Psoas muscle (tissue), 8 donors: ENCODE measurements around the gene PI4K2A. TPM values are rescaled to one million over a fixed set of nuclear protein-coding genes. Genes with fewer than 3 reads are reported as not detected.

Source experiments
- ATAC-seq, 4 donors: fragments of 200-7000 bp; cut with Tn5 transposase; one replicate each; pipeline ENCODE4 v1.9.1; 2020; ENCODE audit warnings: moderate library complexity in 3 of 4, mild to moderate bottlenecking in 2 of 4
- DNase-seq, 2 donors: peaks; one replicate each; pipeline ENCODE4 v3.0.0-alpha.2; 2020
- H3K27ac ChIP-seq: fragments of 200-600 bp; one replicate; pipeline ENCODE4 v1.8.0; 2022
- H3K27me3 ChIP-seq, 3 donors: fragments of 200-600 bp in 1 of 3; one replicate each; pipeline versions ENCODE4 v1.6.1 to v1.8.0; 2013 to 2022; ENCODE audit warnings: low read length in 2 of 3, mild to moderate bottlenecking in 2 of 3, moderate library complexity in 1 of 3; ENCODE audit not compliant: insufficient read depth in 3 of 3
- H3K36me3 ChIP-seq, 2 donors: fragments of 200-600 bp in 1 of 2; one replicate each; pipeline versions ENCODE4 v1.6.1 to v1.8.0; 2013 to 2022; ENCODE audit warnings: low read depth in 1 of 2, mild to moderate bottlenecking in 1 of 2, moderate library complexity in 1 of 2; ENCODE audit not compliant: insufficient read depth in 1 of 2
- H3K4me1 ChIP-seq: fragments of 200-600 bp; one replicate; pipeline ENCODE4 v1.8.0; 2022
- H3K4me3 ChIP-seq: fragments of 200-600 bp; one replicate; pipeline ENCODE4 v1.8.0; 2022; ENCODE audit warnings: mild to moderate bottlenecking
- H3K9me3 ChIP-seq: fragments of 200-600 bp; one replicate; pipeline ENCODE4 v1.8.0; 2022
- CTCF ChIP-seq: fragments of 200-600 bp; IDR thresholded peaks from one replicate; pipeline ENCODE4 v1.8.0; 2022; ENCODE audit warnings: antibody characterized with exemption
- WGBS, 3 donors: extraction: QIAGEN DNeasy Blood & Tissue Kit; methylation state at CpG; one replicate each; pipeline versions ENCODE4 v1.1.6 to v1.1.7; 2013; 5-methylcytosine and 5-hydroxymethylcytosine counted together
- intact Hi-C, 2 donors: fragments of 100-400 bp; cut with DNase I; formaldehyde crosslinking; loops; one replicate each; pipeline versions ENCODE4 v1.11.0 to v1.14.2; 2022
- polyA plus RNA-seq, 3 donors: library from polyadenylated mRNA; stranded (reverse); fragments of 200-250 nt; gene quantifications; one replicate each; pipeline ENCODE4 v1.2.3, GENCODE V29; 2013
- total RNA-seq, 4 donors: library from RNA; stranded (reverse); fragmentation: NEBNext Ultra II Directional in 2 of 4; extraction: Animal tissue kit (Norgen Biotek cat#: 25700) in 2 of 4; gene quantifications; one replicate each; pipeline versions ENCODE4 v1.2.1 to v1.2.4, GENCODE V29; 2021 to 2023
- donor health status: healthy with polysubstance abuse.
- donor health status: DM: no; HTN: no; CAD: no; lungs with moderate emphysema.
- donor health status: Bipolar disorder and iron deficiency.
- donor health status: healthy.
- donor health status: DM: yes; HTN: yes; CAD: no.
- donor health status: DM: no; HTN: no; CAD: no.
- donor health status: DM: no; HTN: no; CAD: no.
- donor health status: DM: yes; HTN: yes; CAD: no.

The PI4K2A gene
- total and polyA plus RNA-seq, 7 donors: 8.9 to 22.9 (median 11.9) TPM

- no peak for TF ChIP-seq CTCF
- ATAC-seq (no peak), DNase-seq (no peak)
- Histone ChIP-seq H3K9me3 (no peaks in the 10 kb centered on the region), H3K27ac (no peak overlapping the region), H3K27me3 (no peaks in the 10 kb centered on the region), H3K36me3 (no peaks in the 10 kb centered on the region), H3K4me1 (peaks cover 4% of the 10 kb centered on the region), H3K4me3 (no peak overlapping the region)
- intact Hi-C loops: no loop called here
- 72 to 86% (median 76%) methylated on average over 4 of the region's 4 CpGs for WGBS, 3 donors
These were observed 12.7 kb upstream of the PI4K2A start for GRCh38 chr10:97627731-97628130.

GRCh38 chr10:97628228-97628627, 12.2 kb upstream of the PI4K2A start:
- no peak for ATAC-seq

GRCh38 chr10:97629289-97629688, 11.2 kb upstream of the PI4K2A start:
- Histone ChIP-seq H3K27ac (no peak overlapping the region), H3K36me3 (no peaks in the 10 kb centered on the region), H3K4me1 (peaks cover 6% of the 10 kb centered on the region), H3K4me3 (no peak overlapping the region), H3K27me3 (no peaks in the 10 kb centered on the region), H3K9me3 (no peaks in the 10 kb centered on the region)
- no peak for TF ChIP-seq CTCF
- no peak for DNase-seq
- intact Hi-C loops: no loop called here
- no peak for ATAC-seq
- WGBS, 3 donors: 93 to 94% (median 94%) methylated on average over 5 of the region's 5 CpGs

More at GRCh38 chr10:97628228-97628627, 12.2 kb upstream of the PI4K2A start:
- Histone ChIP-seq H3K36me3 (no peaks in the 10 kb centered on the region), H3K4me1 (peaks cover 6% of the 10 kb centered on the region), H3K27me3 (no peaks in the 10 kb centered on the region), H3K9me3 (no peaks in the 10 kb centered on the region), H3K4me3 (no peak overlapping the region), H3K27ac (no peak overlapping the region)
- TF ChIP-seq CTCF: no peak
- WGBS, 3 donors: 90 to 95% (median 93%) methylated on average over 3 of the region's 3 CpGs
- intact Hi-C loops: no loop called here
- no peak for DNase-seq

- ATAC-seq (no peak), DNase-seq (no peak)
- Histone ChIP-seq H3K4me3 (no peak overlapping the region), H3K27me3 (no peaks in the 10 kb centered on the region), H3K36me3 (no peaks in the 10 kb centered on the region), H3K9me3 (no peaks in the 10 kb centered on the region), H3K4me1 (peaks cover 6% of the 10 kb centered on the region), H3K27ac (no peak overlapping the region)
- TF ChIP-seq CTCF: no peak
- intact Hi-C loops: no loop called here
These were observed 9.4 kb upstream of the PI4K2A start for GRCh38 chr10:97631098-97631497.
